Activated CD8-positive, alpha-beta memory T cell treated with anti-CD3 and anti-CD28 coated beads, Interleukin-2, amount 50 U/mL, for 24 hours (primary cell): ENCODE results near the gene CEPT1.

Experiments
- DNase-seq: peaks from one replicate; pipeline ENCODE4 v3.0.0-alpha.2; 2020; ENCODE audit errors: extremely low read depth

CEPT1 gene

GRCh38 chr1:111227851-111228747 is 88.1 kb downstream of the CEPT1 start:
- DNase-seq = no peak

- no peak for DNase-seq
These were observed 88.7 kb downstream of the CEPT1 start for GRCh38 chr1:111228748-111229126.

- DNase-seq = no peak
These were observed 92.1 kb downstream of the CEPT1 start for GRCh38 chr1:111232134-111232533.

GRCh38 chr1:111234258-111234657 is 94.2 kb downstream of the CEPT1 start:
- DNase-seq = no peak
